HuH-7.5 (cell line): Measurements from ENCODE around the gene PLCL1.

Experiments used
- DNase-seq: peaks from one replicate; pipeline ENCODE4 v3.0.0; 2011; ENCODE audit warnings: low spot score

PLCL1 gene

GRCh38 chr2:197927994-197928393 is 123.6 kb downstream of the PLCL1 start:
- no peak for DNase-seq

- no peak for DNase-seq
These were observed 124.9 kb downstream of the PLCL1 start for GRCh38 chr2:197929008-197929885.

DNA sequence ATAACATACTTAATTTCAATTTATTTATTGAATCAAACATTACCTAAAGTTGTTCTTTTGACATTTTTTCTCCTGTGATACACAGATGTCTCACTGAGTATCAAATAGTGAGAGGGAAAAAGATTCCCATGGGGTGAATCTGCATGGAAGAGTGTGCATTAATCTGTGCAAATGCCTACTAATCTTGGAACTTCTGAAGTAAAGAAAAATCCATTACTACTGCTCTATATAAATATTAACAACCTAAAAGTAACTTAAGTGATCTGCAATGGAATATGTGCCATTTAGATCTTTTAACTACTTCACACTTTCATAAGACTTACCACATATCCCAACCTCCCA is 125.5 kb downstream of the PLCL1 start:
- DNase-seq, result no peak

DNA sequence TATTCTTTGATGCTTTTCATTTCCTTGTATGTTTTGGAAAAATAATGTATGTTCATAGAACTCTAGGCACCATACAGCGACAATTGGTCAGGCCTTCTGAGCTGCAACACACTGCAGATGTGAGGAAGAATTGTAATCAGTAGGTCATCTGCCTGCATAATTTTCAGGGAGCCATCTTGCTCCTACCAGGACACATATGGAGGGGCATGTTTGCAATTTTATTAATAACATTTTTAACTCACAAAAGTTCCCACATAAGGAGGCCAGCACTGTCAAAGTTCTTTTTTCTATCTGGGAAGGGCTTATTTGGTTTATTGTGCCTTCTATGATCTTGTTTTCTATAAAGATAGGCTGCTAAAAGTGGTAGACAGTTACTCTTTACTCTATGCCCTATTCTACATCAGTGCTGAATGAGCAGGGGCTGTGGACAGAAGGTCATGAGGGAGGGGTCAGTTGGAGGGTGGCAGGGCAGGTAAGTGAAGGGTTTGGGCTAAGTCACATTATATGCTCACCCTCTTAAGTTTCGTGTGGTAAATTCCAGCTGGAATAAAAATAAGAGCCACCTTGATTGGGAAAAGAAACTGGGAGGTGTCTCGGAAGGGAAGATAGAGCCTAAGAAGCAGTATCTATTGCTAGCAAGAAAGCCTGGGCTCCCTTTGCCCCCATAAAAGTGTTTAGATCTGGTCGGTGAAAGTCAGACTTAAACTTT is 126.3 kb downstream of the PLCL1 start:
- DNase-seq, result no peak

GRCh38 chr2:197931661-197932312 is 127.4 kb downstream of the PLCL1 start:
- DNase-seq, result no peak

DNA sequence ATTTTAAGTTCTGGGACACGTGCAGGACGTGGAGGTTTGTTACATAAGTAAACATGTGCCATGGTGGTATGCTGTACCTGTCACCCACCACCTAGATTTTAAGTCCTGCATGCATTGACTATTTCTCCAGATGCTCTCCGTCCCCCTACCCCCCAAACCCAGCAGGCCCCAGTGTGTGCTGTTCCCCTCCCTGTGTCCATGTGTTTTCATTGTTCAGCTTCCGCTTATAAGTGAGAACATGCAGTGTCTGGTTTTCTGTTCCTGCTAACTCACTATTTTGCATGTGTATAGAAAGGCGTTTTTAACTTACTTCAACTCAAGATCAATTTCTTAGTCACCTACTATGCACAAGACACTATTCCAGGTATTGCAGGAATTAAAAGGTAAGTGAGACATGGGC is 128.0 kb downstream of the PLCL1 start:
- DNase-seq, result no peak

GRCh38 chr2:197934261-197934933 is 130.0 kb downstream of the PLCL1 start:
- no peak for DNase-seq

- no peak for DNase-seq
These were observed 130.5 kb downstream of the PLCL1 start for GRCh38 chr2:197934934-197935289.

DNA sequence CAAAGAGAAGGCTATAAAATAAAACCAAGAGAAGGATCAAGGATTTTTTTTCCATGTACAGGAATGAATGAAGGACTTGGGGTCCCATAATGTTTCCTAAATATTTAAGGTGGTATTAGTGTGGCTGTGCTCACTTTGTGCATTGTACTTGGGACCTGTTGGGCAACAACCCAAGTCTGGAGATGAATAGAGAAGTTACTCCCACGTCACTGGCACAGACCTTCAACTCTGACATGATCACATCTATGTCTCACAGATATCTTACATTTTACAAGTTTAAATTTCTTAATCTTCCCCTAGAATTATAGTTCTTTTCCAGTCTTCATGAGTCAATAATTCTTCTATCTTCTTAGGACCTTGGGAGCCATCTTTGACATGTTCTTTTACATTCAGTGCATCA is 133.4 kb downstream of the PLCL1 start:
- no peak for DNase-seq

- DNase-seq, result no peak
These were observed 134.2 kb downstream of the PLCL1 start for GRCh38 chr2:197938555-197938954.

GRCh38 chr2:197939787-197940186 is 135.4 kb downstream of the PLCL1 start:
- DNase-seq, result no peak

DNA sequence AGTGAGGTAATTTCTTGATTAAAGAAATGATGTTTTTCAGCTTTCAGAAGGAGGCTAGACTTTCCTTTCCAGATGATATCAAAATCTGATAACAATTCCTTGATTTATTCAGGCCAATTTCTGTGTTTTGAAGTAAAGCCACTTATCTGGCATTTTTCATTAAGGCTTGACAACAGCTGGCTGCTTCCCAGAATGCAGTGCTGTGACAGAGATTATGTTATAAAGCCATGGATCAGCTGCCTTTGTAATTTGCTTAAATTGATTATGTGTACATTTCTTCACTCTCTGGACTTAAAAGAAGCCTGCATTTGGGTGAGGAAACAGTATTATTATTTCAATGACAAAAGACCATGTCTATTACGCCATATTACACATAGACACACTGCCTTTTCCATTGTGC is 136.0 kb downstream of the PLCL1 start:
- no peak for DNase-seq

GRCh38 chr2:197941715-197942114 is 137.3 kb downstream of the PLCL1 start:
- DNase-seq, result no peak

- no peak for DNase-seq
These were observed 139.3 kb downstream of the PLCL1 start for GRCh38 chr2:197943731-197944130.

- DNase-seq, result no peak
These were observed 140.2 kb downstream of the PLCL1 start for GRCh38 chr2:197944416-197945096.

DNA sequence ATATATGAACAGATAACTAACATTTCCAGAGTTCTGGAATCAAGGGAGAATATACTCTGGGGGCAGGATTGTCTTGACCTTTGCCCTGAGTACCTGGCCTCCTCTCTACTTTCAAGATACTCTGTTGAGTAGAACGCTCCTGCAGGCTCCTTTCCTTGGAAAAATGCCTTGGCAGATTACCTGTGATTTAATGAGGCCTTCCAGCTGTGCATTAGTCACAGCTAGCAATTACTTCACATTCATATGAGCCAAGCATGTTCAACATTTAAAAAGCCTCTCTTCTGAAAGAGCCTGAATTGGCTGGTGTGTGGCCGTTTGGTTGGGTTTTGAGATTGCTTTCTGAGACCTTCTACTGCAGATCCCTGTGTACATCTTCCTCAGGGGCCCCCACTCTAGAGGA is 142.2 kb downstream of the PLCL1 start:
- DNase-seq, result no peak

DNA sequence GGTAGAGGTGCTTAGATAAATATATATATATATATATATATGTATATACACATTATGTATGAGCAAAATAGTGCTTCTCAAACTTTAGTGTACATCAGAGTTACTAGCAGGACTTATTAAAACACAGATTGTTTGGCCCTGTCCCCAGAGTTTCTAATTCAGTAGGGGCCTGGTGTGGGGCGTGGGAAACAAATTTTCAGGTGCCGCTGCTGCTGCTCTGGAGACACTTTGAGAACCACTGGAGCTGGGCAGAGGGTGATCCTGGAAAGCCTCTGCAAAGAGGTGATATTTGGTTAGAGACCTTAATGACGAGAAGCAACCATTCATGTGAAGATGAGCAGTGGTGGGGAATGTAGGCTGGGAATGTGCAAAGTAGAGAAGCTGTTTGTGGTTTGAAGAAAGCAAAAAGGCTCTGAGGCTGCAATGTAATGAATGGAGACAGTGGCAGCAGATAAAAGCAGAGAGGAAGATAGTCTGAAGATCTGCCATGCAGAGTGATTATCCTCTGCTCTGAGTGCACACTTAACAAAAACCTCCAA is 142.9 kb downstream of the PLCL1 start:
- no peak for DNase-seq

DNA sequence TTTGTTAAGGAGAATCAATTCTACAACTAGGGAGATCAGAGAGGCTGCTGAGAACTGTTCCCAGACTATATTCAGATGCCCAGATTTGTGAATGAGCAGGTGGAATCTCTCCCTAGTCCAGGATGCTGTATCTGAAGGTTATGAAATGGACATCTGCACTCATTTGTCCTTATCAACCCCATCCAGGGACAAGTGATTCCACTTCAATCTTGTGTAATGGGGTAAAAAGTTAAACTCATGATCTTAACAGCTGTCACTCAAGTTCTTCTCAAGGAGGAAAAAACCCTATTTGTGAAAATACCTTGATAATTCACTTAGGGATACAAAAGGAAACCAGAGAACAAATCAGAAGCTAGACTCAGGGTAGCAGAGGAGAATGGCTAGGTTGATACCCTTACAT is 144.8 kb downstream of the PLCL1 start:
- DNase-seq, result no peak

DNA sequence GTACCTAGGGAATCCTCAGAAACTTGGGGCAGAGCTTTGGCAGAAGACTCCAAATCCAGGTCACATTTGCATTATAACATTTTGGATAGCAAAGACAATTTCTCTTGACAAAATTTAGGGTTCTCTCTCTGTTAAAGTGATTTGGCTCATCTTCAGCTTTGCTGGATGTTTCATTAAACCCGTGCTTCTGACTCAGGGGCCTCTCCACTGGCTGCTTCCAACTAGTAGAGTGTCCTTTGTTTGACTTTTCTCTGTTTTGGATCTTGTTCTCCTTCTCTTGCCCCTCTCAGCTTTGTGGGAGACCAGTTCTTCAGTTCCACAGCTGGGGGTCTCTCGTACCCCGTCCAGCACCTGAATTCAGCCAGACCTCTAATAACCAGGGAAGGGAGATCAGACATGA is 145.6 kb downstream of the PLCL1 start:
- no peak for DNase-seq

- no peak for DNase-seq
These were observed 146.3 kb downstream of the PLCL1 start for GRCh38 chr2:197950724-197951123.

DNA sequence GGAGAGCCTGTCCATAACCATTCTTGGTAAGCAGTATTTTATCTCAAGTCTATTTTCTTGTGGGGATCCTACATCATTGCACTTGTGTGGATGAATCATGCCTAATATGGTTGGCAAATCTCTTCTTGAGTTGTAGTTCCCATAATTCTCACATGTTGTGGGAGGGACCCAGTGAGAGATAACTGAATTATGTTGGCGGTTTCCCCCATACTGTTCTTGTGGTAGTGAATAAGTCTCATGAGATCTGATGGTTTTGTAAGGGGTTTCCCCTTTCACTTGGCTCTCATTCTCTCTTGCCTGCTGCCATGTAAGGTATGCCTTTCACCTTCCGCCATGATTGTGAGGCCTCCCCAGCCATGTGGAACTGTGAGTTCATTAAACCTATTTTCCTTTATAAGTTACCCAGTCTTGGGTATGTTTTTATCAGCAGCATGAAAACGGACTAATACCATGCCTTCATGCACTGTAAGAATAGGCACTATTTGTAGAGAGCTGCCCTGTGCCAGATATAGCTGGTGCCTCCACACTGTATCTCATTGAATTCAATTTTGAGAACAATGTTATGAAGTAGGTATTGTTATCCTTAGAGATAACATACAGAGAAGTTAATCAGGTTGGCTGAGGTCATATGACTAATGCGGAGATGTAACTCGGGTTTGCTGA is 148.3 kb downstream of the PLCL1 start:
- no peak for DNase-seq
